Breast epithelium (tissue), 3 donors: ENCODE measurements around the gene LDLRAD3.

ENCODE experiments used
- POLR2A ChIP-seq: fragments of 450-650 bp; IDR thresholded peaks from one replicate; pipeline ENCODE4 v1.6.1; 2016; ENCODE audit warnings: antibody characterized with exemption, mild to moderate bottlenecking, moderate library complexity
- TF ChIP-seq, protein P1 (sequence below), 3 donors: fragments of 450-650 bp; IDR thresholded peaks; one replicate each; pipeline ENCODE4 v1.5.1; 2016 to 2017; ENCODE audit warnings: antibody characterized with exemption in 3 of 3, mild to moderate bottlenecking in 3 of 3, moderate library complexity in 3 of 3

GRCh38 chr11:36030731-36031281 lies 86.9 kb downstream of the LDLRAD3 start:
- TF ChIP-seq, protein P1, sequence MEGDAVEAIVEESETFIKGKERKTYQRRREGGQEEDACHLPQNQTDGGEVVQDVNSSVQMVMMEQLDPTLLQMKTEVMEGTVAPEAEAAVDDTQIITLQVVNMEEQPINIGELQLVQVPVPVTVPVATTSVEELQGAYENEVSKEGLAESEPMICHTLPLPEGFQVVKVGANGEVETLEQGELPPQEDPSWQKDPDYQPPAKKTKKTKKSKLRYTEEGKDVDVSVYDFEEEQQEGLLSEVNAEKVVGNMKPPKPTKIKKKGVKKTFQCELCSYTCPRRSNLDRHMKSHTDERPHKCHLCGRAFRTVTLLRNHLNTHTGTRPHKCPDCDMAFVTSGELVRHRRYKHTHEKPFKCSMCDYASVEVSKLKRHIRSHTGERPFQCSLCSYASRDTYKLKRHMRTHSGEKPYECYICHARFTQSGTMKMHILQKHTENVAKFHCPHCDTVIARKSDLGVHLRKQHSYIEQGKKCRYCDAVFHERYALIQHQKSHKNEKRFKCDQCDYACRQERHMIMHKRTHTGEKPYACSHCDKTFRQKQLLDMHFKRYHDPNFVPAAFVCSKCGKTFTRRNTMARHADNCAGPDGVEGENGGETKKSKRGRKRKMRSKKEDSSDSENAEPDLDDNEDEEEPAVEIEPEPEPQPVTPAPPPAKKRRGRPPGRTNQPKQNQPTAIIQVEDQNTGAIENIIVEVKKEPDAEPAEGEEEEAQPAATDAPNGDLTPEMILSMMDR (IDR thresholded peaks at IDR 0.05): no peak
- no peak for TF ChIP-seq POLR2A
